ENCODE results near the gene RBM26.

The RBM26 gene

DNA sequence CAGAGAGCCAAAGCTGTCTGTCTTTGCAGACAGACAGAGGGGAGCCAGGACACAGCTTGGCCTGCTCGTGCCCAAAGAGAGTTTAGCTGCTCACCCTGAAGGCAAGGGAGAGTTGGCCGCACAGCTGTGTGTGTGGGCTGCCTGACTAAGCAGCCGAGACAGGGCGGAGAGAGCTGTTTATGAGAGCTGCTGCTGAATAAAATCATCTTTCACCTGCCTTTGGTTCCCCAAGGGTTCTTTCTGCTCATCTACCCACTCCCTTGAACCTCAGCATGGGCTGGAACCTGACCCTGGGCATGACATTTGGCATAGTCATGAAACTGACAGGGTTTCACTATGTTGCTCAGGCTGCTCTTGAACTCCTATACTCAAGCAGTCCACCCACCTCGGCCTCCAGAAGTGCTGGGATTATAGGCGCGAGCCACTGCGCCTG, 98.2 kb downstream of the RBM26 start:
- TF ChIP-seq, protein P1, sequence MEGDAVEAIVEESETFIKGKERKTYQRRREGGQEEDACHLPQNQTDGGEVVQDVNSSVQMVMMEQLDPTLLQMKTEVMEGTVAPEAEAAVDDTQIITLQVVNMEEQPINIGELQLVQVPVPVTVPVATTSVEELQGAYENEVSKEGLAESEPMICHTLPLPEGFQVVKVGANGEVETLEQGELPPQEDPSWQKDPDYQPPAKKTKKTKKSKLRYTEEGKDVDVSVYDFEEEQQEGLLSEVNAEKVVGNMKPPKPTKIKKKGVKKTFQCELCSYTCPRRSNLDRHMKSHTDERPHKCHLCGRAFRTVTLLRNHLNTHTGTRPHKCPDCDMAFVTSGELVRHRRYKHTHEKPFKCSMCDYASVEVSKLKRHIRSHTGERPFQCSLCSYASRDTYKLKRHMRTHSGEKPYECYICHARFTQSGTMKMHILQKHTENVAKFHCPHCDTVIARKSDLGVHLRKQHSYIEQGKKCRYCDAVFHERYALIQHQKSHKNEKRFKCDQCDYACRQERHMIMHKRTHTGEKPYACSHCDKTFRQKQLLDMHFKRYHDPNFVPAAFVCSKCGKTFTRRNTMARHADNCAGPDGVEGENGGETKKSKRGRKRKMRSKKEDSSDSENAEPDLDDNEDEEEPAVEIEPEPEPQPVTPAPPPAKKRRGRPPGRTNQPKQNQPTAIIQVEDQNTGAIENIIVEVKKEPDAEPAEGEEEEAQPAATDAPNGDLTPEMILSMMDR (IDR thresholded peaks at IDR 0.05; ENCODE audit: unreplicated experiment in 3 of 3): no peak
- no peaks in the 10 kb centered on the region for H3K27me3 Mint-ChIP-seq (ENCODE audit: low read depth)
- H3K27ac Mint-ChIP-seq: no peak overlapping the region
- H3K9me3 Mint-ChIP-seq: peaks cover 10% of the 10 kb centered on the region
- no peak overlapping the region for H3K4me3 Mint-ChIP-seq
- H3K4me1 Mint-ChIP-seq: peaks cover 22% of the 10 kb centered on the region
- H3K36me3 Mint-ChIP-seq (ENCODE audit: low read depth): no peaks in the 10 kb centered on the region

DNA sequence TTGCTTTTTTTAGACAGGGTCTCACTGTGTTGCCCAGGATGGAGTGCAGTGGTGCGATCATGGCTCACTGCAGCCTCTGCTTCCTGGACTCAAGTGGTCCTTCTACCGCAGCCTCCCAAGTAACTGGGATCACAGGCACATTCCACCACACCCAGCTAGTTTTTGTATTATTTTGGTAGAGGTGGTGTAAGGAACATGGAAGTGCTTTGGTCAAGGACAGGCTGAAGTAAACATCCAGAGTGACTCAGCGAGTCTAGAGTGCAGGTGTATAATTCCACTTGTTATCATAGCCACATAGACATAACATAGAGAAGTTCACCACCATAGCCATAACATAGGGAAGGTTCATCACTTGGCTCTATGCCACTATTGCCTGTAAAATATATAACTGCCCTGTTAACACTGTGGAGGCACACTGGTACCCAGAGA, 98.6 kb downstream of the RBM26 start:
- TF ChIP-seq, protein P1 (IDR thresholded peaks at IDR 0.05; ENCODE audit: unreplicated experiment in 3 of 3): no peak
- peaks cover 14% of the 10 kb centered on the region for H3K9me3 Mint-ChIP-seq
- no peak overlapping the region for H3K27ac Mint-ChIP-seq
- H3K4me1 Mint-ChIP-seq: peaks cover 22% of the 10 kb centered on the region
- H3K4me3 Mint-ChIP-seq: no peak overlapping the region
- H3K36me3 Mint-ChIP-seq (ENCODE audit: low read depth): no peaks in the 10 kb centered on the region
- H3K27me3 Mint-ChIP-seq (ENCODE audit: low read depth): no peaks in the 10 kb centered on the region

DNA sequence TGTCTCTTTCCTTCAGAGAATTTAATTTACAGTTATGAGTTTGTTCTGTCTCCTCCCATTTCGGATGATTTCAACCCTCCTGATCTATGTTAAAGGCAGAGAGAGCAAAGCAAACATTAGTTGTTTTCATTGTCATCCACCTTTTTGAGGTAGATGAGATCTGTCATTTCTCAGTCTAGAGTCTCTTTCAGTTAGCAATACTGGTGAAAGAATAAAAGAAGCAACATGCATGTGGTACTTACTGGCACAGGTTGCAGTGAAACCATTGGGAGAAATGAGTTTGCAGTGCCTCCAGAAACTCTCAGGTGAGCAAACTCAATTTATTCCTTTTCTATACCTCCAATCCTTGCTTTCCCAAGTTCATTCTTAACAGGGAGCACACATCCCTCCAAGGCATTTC, 99.4 kb downstream of the RBM26 start:
- Mint-ChIP-seq H3K4me1 (peaks cover 21% of the 10 kb centered on the region), H3K4me3 (no peak overlapping the region), H3K36me3 (ENCODE audit: low read depth) (no peaks in the 10 kb centered on the region), H3K9me3 (peaks cover 15% of the 10 kb centered on the region), H3K27ac (no peak overlapping the region), H3K27me3 (ENCODE audit: low read depth) (no peaks in the 10 kb centered on the region)
- TF ChIP-seq, protein P1 (IDR thresholded peaks at IDR 0.05; ENCODE audit: unreplicated experiment in 3 of 3): no peak

DNA sequence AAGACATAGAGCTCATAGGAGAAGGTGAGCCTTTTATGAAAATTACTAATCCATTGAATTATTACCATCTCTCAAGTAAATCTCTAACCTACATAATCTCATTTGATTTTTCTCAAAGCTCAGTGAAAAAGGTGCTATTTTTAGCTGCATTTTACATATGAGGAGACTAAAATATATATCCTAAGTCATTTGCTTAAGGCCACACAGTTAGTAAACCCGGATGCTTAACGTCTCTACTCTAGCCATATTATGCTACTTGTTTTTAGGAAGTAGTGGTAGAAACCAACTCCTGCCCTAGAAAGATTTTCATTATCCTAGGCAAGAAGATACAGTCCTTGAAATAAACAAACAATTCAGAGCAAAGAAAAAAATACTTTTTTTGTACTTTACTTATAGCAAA, 108.9 kb downstream of the RBM26 start:
- no peaks in the 10 kb centered on the region for H3K4me1 Mint-ChIP-seq
- TF ChIP-seq, protein P1 (IDR thresholded peaks at IDR 0.05; ENCODE audit: unreplicated experiment in 3 of 3): no peak
- H3K36me3 Mint-ChIP-seq (ENCODE audit: low read depth): no peaks in the 10 kb centered on the region
- H3K27ac Mint-ChIP-seq: no peak overlapping the region
- H3K9me3 Mint-ChIP-seq: peaks cover 7% of the 10 kb centered on the region
- H3K4me3 Mint-ChIP-seq: no peak overlapping the region
- H3K27me3 Mint-ChIP-seq (ENCODE audit: low read depth): no peaks in the 10 kb centered on the region

GRCh38 chr13:79295906-79296706, 109.9 kb downstream of the RBM26 start:
- Mint-ChIP-seq H3K27ac (no peak overlapping the region), H3K36me3 (ENCODE audit: low read depth) (no peaks in the 10 kb centered on the region), H3K9me3 (peaks cover 3% of the 10 kb centered on the region)

More at GRCh38 chr13:79295906-79296706, 109.9 kb downstream of the RBM26 start:
- TF ChIP-seq, protein P1 (IDR thresholded peaks at IDR 0.05; ENCODE audit: unreplicated experiment in 3 of 3): no peak
- H3K4me1 Mint-ChIP-seq: no peaks in the 10 kb centered on the region
- H3K4me3 Mint-ChIP-seq: no peak overlapping the region
- H3K27me3 Mint-ChIP-seq (ENCODE audit: low read depth): no peaks in the 10 kb centered on the region

All from nephron (organoid).